HG03060 (cell line): Measurements from ENCODE around the gene GLT6D1.

Source experiments
- ATAC-seq: cut with Tn5 transposase; IDR thresholded peaks from one replicate; pipeline ENCODE4 v1.9.1; 2021; ENCODE audit warnings: low read depth, moderate number of reproducible peaks; ENCODE audit not compliant: unreplicated experiment

Gene GLT6D1

DNA sequence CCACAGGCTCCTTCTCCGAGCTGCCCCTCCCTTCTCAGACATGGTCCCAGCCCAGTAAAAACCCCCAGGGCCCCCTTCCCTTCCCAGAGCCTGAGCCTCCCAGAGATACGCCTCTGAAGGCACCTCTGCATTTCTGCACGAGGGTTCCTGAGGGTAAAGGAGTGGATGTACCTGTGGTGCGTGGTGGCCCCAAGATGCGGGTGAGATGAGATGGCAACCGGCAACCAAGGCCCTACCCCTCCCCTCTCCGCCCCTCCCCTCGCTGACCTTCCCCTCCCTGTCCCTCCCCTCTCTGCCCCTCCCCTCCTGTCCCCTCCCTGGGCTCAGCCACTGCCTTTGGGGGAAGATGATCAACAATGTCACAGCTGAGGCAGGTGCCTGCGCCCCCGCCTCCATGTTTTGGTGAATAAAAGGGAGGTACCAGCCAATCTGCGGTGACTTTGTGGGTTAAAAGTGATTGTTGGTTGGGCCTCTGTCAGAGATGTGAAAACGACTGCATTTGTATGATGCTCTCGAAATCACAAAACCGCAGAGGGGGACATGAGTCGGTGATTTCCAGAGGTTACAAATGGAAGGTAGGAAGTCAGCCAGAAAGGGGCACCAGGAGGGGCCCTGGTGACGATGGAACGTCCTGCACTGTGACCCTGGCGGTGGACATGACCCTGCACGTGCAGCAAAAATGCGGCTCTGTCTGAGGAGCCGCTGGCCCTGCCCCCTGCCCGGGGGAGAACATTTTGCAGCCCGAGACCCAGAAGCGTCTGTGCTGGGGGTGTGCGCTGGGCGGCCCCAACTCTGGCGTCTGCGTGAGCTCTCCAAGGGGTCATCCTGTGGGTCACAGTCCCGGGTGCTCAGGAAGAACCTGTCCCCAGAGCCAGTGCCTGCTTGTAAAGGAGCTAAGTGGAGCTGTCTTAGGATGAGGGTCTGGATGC, 27.5 kb upstream of the GLT6D1 start:
- no peak for ATAC-seq

- ATAC-seq: no peak
Measured at GRCh38 chr9:135665795-135666189, 26.5 kb upstream of the GLT6D1 start.

- no peak for ATAC-seq
Measured at GRCh38 chr9:135664801-135665794, 25.8 kb upstream of the GLT6D1 start.

DNA sequence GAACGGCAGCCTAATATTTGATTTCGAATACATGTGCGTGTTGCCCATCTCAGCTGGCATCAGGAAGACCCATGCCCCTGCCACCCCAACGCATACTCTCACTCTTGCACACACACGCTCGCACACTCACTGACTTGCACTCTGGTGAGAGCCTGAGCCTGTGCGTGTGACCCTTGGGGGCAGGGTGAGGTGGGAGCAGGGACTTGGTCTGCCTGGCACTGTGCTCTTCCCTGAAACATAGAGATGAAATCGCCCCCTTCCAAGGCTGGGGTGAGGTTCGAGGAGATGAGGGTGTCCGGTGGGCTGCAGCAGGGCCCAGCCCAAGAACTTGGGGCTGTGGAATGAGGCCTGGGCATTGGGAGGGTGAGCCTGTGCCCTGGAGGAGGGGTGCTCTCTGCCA, 24.9 kb upstream of the GLT6D1 start:
- no peak for ATAC-seq

GRCh38 chr9:135663857-135664256, 24.5 kb upstream of the GLT6D1 start:
- no peak for ATAC-seq

DNA sequence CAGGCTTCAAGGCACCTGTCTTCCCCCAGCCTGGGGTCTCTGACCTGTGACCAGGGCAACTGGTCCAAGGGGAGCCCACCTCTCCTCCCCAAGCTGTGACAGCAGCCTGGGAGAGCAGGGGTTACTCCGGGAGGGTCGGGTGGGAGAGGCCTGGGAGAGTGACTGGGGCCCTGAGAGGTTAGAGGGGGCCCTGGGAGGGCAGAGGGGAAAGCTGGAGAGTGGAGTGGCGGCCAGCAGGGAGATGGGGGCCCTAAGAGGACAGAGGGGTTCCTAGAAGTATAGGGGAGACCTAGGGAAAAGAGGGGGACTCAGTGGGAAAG, 24.1 kb upstream of the GLT6D1 start:
- ATAC-seq: no peak

GRCh38 chr9:135662758-135663450, 23.6 kb upstream of the GLT6D1 start, which contains the start of gene LCN9:
TSS of gene LCN9 (plus strand) at chr9:135663309. CDS start at chr9:135663322, 13 bp downstream.
- no peak for ATAC-seq

DNA sequence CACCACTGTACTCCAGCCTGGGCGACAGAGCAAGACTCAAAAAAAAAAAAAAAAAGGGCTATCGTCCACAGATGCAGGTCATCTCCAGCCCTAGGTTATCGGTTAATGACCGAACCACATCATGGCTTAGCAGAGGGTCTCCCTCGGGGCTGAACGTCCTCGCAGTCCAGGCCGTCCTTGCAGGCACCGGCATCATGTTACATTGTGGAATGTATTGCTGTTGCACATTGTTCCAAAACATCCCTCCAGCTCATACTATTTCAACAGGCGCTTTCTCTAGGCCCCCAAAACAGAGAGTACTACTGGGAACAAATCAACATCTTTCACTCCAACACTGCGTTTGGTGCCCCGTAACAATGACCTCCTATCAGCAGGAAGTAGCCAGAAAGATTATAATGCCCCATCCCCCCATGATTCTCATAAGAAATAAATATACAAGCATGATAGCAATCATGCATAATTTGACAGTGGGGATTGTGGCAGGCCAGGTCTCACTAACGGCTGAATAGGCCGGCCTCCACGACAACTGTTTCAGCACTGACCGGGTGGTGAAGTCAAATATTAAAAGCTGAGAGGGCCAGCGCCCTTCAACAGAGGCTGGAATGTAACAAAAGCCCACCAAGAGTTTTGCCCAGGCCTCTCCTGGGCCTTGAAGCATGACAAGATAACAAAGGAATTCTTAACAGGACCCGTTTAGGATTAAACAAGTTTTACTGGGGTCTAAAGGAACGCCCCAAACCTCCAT, 22.6 kb upstream of the GLT6D1 start:
- ATAC-seq: no peak

GRCh38 chr9:135660407-135660806, 21.1 kb upstream of the GLT6D1 start:
- no peak for ATAC-seq

DNA sequence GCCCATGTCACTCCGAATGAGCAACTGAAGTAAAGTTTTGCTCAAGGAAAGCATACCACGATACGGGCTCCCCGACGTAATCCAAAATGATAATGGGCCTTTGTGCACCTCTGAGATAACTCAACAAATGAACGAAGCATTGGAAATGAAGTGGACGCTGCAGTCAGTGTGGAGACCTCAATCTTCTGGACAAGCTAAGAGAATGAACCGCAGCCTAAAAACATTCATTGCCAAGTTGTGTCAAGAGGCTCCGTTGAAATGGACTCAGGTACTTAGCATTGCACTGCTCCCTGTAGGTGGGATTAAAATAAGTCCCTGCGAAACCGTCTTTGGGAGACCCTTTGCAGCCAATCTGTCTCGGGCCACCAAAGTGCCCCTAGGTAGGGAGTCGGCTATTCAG, 19.9 kb upstream of the GLT6D1 start:
- ATAC-seq: no peak

DNA sequence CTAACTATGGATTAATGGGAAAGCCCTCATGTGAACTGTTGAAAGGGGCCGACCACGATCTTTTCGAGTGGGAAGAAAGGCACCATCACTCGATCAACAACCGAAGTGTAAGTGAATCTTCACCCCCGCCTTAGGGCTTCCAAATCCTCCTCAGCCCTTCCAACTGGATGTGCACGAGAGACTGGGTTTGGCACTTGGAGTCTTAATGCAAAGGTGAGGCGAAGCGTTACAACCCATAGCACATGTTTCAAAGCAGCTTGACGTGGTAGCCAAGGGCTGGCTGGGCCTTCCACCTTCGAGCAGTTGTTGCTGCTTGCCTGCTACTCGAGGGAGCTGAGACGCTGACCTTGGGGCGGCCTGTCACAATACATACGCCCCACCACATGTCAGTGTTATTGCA, 18.1 kb upstream of the GLT6D1 start:
- no peak for ATAC-seq

DNA sequence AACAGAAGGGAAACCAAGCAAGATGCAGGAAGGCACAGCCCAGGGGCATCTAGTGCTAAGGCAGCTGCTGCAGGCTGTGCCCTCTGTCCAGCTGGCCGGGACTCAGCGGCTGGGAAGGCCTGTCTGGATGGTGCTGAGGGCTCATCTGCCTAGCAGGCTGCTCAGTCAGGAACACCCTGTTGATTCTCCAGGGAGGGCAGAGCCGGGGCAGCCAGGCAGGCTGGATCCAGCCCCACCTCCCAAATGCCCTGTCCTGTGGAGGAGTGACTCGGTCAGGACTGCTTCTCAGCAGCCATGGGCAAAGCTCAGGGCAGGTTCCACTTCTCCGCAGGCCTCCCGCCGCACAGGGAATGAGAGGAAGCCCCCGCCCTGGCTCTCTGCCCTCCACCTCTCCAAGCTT, 16.0 kb upstream of the GLT6D1 start:
- no peak for ATAC-seq

DNA sequence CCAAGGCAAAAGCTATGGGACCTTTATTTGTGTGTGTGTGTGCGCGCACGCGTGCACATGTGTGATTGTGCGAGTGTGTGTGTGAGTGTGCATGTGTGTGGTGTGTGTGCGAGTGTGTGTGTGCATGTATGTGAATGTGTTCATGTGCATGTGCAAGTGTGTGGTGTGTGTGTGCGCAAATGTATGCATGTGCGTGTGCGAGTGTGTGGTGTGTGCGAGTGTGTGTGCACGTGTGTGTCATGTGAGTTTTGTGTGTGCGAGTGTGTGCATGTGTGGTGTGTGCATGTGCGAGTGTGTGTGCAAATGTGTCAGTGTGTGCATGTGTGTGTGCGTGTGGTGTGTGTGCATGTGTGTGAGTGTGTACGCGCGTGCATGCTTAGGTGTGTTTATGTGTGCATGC, 11.1 kb upstream of the GLT6D1 start:
- ATAC-seq: no peak

DNA sequence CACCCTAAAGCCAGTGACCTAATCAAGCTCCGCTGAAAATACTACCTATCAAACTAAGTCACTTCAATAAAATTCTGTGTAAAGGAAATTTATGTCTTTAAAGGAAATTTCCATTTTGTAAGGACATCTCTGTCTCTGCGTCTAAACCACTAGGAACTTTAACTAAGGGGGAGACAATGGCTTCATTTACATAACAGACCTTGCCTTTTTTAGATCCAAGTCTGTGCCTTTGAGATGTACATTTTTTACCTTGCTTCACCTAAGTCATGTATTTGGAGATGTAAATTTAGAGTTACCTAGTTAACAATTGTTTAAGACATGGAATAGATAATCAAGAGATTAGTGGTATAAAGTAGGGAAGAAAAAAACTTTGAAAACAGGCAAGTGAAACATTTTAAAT, 10.2 kb upstream of the GLT6D1 start:
- no peak for ATAC-seq

DNA sequence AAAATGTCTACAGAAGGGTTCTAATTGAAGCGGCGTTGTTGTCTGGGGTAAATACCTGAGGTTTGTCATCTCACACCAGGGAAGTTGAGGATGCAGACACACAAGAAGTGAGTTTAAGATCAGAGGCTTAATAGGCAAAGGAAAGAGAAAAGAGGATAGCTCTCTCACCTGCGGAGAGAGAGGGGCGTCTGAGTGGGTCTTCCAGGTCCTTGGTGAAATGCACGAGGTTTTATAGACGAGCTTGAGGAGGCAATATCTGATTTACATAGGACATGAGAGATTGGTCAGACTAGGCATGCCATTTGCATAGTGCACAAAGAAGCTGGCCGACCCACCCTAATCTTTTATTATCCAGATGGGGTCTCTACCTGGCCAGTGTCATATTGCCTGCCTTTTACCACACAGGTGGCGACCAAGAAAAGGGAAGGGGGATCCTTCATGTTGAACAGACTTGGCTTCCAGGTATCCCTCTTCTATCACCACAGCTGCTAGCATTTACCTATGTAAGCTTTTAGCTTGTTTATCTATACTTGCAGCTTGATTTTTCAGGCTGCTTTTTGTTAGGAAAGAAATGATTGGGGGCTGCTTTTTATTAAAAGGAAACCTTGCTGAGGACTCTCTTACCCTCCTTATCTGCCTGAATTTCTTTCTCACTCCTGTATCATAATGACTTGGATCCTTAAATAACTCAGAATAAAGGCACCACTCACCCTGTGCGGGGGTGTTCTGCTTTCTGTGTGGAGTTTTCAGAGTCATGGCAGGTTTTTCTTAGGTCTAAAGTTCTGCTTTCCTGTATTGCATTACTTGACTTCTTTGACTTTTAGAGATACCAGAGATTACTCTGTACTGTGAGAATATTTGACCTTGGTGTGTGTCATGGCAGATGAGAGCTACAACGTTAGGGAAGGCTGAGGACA, 9.4 kb upstream of the GLT6D1 start:
- no peak for ATAC-seq

GRCh38 chr9:135647884-135648283, 8.5 kb upstream of the GLT6D1 start:
- ATAC-seq: no peak

DNA sequence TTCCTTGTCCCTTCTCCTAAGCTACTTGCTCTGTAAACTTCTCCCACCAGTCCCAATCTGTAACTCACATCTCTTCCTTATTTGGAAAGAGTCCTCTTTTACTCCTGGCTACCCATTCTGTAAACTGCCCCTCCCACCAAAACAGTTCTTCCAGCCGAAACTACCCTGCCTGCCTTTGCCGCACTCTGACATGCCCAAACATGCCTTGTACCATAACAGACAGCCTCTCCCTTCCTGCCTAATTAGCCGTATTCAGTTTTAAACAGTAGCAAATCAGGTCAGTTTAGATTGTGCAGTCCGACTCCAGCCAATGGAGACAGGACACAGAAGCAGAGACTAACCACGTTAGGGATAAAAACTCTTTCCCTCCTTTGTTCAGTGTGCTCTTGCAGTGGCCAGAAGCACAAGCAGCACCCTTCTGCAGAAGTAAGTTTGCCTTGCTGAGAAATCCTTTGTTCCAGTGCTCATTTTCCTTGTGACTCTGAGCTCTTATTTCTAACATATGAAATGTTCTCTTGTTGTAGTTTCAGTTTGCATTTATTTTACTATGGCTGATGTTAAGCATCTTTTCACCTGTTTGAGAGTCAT, 5.4 kb upstream of the GLT6D1 start:
- ATAC-seq: no peak

- no peak for ATAC-seq
Measured at GRCh38 chr9:135641745-135642144, 2.4 kb upstream of the GLT6D1 start.

GRCh38 chr9:135641047-135641446, 1.7 kb upstream of the GLT6D1 start:
- no peak for ATAC-seq
